Adipose tissue (tissue), 3 donors: Measurements from ENCODE around the gene NHLH1. TPM values are rescaled to one million over a fixed set of nuclear protein-coding genes. Genes with fewer than 3 reads are reported as not detected.

Source experiments
- H3K27ac ChIP-seq: one replicate; pipeline ENCODE4 v1.5.1; 2013; ENCODE audit warnings: low read depth, low read length
- WGBS, 3 donors: extraction: QIAGEN DNeasy Blood & Tissue Kit; methylation state at CpG; one replicate each; pipeline ENCODE4 v1.1.7; 2013; 5-methylcytosine and 5-hydroxymethylcytosine counted together
- polyA plus RNA-seq, 3 donors: library from polyadenylated mRNA; stranded (reverse); fragments of 200-250 nt; gene quantifications; one replicate each; pipeline ENCODE4 v1.2.3, GENCODE V29; 2013
- donor health status: healthy with polysubstance abuse.
- donor health status: Bipolar disorder and iron deficiency.
- donor health status: healthy.

Gene NHLH1
- polyA plus RNA-seq, 3 donors, result 0.07 to 0.21 TPM; not detected in 1

DNA sequence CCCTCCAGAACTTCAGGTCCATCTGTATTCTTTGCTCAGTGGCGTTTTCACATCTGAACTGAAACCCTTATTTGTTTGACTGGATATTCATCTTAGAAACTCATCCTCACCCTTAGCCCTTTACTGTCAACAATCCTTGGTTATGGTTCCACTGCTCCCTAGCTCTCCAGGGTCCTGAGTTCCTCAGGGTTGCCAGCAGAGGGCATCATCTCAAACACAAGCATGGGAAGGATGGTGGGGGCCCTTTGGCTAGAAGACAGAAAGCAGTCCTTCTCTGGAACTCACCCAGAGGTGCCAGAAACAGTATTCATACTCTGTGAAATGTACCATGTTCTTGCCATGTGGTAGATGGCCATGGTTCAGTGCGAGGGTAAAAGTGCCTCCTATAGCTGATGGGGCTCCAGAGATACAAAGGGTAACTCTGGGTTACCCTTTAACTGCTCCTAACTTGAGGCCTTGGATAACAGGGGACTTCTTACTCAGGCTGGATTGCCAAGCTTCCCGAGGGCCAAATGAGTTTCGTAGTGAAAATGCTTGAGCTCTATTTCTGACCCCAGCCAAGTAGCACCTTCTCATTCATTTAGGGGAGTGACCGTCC lies 12.4 kb upstream of the NHLH1 start:
- no peak overlapping the region for H3K27ac ChIP-seq
- 64 to 86% (median 83%) methylated on average over 5 of the region's 5 CpGs for WGBS, 3 donors

DNA sequence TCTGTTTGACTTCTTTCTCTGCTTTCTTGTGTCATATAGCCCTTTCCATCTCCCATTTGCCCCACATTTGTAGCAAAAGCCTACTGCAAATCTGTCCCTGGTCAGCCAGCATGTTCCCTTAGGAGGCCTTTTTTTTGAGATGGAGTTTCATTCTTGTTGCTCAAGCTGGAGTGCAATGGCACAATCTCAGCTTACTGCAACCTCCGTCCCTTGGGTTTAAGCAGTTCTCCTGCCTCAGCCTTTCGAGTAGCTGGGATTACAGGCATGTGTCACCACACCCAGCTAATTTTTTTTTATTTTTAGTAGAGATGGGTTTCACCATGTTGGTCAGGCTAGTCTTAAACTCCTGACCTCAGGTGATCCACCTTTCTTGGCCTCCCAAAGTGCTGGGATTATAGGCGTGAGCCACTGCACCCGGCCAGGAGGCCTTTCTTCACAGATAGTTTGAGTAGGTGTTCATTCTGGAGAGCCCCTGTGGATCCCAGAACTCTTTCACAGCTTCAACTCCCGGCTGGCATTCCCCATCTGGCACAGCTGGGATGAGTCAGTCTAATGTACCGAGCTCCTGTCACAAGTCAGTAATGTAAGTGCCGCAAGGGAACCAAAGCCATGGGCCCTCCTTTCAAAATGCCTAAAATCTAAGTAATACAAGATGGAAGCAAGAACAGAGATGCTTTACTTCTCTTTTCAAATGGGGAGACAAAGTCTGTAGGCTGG lies 9.4 kb upstream of the NHLH1 start:
- H3K27ac ChIP-seq, result no peak overlapping the region
- 76 to 81% (median 77%) methylated on average over 7 of the region's 7 CpGs for WGBS, 3 donors

DNA sequence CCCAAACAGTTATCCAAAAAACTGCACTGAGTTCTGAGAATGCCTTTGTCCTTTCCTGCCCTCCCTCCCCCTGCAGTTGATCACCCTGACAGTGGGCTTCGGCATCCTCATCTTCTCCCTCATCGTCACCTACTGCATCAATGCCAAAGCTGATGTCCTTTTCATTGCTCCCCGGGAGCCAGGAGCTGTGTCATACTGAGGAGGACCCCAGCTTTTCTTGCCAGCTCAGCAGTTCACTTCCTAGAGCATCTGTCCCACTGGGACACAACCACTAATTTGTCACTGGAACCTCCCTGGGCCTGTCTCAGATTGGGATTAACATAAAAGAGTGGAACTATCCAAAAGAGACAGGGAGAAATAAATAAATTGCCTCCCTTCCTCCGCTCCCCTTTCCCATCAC lies 8.8 kb upstream of the NHLH1 start:
- H3K27ac ChIP-seq, result no peak overlapping the region
- WGBS, 3 donors, result 67 to 81% (median 78%) methylated on average over 4 of the region's 4 CpGs

DNA sequence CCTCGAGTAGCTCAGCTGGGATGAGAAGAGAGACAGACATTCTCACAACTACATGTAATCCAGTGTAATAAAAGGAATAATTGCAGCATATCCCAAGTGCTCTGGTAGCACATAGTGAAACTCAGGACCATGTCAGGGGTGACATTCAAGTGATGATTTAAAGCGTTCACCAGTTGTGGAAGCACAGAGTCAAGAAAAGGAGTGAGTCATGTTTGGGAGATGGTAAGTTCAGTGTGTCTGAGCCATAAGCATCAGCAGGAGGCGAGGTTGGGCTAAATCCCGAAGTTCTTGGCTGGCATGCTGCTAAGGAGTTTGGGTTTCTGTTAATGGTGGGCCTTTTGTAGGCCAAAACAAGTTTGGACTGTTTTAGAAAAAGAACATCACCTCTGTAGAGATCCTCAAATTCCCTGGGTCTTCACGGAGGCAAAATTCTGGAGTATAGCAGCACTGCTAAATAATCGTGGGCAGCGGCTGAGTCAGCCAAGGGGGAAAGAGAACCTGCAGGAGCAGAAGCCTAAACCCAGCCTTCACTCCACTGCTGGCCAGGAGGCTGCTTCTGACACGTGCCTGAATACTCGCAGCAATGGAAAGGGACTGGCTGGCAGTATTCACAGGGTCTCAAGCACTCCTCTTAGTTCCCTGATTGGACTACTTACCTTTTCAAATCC lies 7.2 kb upstream of the NHLH1 start:
- no peak overlapping the region for H3K27ac ChIP-seq
- WGBS, 3 donors, result 81 to 88% (median 86%) methylated on average over 9 of the region's 9 CpGs

DNA sequence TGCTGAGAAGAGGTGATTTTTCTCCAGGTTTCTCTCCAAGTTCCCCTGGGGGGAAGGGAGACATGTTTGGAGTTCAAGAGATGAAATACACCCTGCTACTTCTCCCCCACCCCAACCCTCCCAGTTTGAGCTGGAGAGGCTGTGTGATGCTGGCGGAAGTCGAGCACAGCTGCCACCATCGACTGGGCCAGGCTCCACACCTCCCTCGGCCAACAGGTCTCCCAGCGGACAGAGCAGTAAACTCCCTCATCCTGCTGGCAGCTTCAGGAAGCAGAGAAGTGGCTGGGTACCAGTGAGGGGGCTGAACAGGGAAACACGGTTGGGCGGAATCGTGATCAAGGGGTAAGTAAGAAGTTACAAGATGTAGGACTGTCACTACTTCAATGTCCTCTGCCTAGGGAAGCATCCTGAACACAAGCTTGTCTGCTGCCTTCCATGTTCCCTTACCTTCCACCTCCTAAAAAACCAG lies 6.6 kb upstream of the NHLH1 start:
- 88 to 89% (median 89%) methylated on average over 8 of the region's 8 CpGs for WGBS, 3 donors
- no peak overlapping the region for H3K27ac ChIP-seq

DNA sequence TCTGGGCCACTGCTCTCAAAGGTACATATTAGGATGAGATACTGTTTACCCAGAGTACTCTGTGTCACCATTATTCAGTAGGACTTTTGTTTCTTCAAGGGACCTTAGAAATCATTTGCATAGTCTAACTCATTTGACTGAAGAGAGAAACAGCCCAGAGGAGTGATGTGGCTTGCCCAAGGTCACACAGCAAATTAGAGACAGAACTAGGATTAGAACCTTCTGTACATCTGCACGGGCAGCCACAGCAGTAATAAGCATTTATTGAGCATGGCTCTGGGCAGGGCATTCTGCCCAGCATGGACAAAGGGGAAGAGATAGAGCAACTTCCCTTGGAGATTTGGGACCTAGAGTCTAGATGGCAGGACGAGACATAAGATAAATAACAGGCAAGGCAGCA lies 5.7 kb upstream of the NHLH1 start:
- 58 to 72% (median 63%) methylated on average over 2 of the region's 2 CpGs for WGBS, 3 donors
- H3K27ac ChIP-seq, result no peak overlapping the region

DNA sequence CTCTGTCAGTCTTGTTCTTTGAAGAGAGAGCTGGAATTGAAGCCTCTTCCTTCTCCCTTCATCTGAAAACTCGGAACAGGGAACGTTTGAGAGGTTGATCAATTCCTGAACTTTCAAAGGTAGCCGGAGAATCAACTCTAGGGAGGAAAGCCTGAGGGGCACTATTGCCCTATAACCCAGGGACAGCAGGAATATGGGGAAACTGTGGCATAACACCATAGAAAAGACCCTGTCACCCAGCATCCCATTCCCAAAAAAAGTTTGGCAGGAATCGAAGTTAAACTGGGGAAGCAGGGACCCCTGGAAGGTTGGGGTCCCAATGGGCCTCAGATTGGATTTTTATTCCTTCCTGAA lies 5.1 kb upstream of the NHLH1 start:
- 74 to 92% (median 80%) methylated on average over 4 of the region's 4 CpGs for WGBS, 3 donors
- no peak overlapping the region for H3K27ac ChIP-seq

DNA sequence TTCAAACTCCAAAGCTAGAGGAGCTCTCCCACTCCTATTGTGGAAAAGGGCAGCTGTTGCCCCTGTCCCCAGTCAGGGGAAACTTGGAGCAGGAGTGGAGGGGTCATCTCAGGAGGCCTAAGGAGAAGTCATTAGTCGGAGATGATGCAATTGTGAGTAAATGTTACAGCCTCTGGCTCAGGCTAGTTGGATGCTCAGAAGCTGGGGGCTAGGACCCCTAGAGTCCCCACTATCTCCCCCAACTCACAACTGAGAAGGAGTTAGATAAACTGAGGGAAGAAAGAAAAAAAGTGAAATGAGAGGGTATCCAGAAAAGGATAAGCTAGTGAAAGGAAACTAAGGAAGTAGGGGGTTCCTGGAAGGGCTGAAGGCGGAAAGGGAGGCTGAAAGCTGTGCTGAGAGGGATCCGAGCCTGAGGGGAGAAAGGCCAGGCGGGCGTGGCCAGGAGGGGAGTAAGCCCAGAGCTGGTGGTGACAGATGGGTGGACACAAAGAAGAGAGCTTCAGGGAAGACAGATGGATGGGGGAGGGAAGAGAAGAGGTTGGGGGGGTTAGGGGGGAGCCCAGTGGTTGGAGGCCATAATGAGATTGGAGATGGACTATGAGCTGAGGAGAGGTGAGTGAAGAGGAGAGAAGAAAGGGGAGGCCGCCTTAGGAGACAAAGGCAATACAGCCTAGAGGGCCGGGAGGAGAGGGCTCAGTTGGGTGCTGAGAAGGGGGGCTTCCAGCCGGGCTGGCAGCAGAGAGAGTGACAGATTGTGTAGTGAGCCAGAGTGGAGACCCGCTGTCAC lies 4.5 kb upstream of the NHLH1 start:
- 69 to 74% (median 74%) methylated on average over 9 of the region's 9 CpGs for WGBS, 3 donors
- H3K27ac ChIP-seq, result no peak overlapping the region

DNA sequence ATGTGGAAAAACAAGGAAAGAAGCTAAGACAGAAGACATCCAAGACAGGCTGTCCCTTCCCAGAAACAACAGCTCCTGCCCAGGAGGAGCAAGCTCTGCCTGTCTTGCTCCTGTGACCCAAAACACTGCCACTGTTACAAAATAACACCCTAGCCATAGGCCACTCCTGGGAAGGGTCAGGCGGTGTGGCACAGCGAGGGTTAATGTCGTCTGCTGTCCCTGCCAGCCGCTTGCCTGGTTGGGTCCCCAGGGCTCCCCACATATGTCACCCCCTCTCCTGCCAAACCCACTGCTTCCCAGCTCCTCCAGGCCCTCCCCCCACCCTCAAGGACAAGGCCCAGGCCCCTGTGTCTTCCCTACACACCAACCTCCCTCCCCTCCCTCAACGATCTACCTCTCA lies 3.9 kb upstream of the NHLH1 start:
- 44 to 63% (median 56%) methylated on average over 5 of the region's 5 CpGs for WGBS, 3 donors
- H3K27ac ChIP-seq, result no peak overlapping the region

DNA sequence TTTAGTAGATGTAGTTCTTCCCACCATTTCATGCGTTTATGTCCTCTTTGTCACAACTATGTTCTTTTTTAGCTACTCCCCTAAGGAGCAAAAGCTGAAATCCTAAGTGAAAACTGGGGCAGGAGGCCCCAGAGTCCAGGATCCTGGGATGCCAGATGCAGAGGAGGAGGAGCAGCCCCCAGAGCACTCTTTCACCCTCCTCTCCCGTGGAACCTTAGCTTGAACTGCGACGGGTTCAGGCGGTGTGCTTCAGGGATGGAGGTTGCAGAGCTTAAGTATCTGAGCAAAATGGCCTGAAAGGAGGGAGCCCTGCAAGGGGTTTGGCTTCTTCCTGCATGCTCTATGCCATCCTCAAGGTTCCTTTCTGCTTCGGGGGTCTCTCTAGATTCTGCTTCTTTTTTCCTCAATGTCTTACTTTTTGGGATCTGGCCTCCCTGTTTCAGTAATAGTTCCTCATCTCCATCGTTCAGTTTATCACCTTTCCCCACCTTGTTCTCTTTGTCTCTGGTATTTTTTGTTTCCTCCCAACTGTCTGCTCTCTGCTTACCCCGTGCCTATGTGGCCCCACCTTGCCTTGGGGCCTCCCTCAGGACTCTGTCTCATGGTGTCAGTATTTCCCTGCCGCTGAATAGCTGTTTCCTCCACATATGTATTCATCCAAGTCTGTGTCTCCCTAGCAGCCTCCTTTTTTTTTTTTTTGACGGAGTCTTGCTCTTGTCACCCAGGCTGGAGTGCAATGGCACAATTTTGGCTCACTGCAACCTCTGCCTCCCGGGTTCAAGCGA lies 2.7 kb upstream of the NHLH1 start:
- no peak overlapping the region for H3K27ac ChIP-seq
- WGBS, 3 donors, result 71 to 76% (median 75%) methylated on average over 12 of the region's 12 CpGs

DNA sequence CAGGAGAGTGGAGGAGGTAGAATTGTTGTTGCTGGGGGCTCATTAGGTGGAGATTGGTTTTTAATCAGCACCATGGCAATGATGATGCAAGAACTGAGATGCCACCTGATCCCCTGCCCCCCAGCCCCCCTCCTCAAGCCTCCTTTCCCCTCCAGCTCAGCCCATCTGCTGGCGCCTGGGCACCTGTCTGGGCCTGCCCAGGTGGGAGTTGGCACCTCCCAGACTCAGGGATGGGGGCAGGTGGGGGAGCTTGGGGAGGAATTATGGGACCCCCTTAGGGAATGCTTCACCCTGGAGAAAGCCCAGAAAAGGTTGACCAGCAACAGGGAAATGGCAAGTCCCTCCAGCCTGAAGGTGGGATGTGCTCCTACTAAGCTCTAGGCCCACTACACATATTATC lies 1.5 kb upstream of the NHLH1 start:
- 89 to 100% (median 100%) methylated on average over 1 of the region's 1 CpG for WGBS, 3 donors

DNA sequence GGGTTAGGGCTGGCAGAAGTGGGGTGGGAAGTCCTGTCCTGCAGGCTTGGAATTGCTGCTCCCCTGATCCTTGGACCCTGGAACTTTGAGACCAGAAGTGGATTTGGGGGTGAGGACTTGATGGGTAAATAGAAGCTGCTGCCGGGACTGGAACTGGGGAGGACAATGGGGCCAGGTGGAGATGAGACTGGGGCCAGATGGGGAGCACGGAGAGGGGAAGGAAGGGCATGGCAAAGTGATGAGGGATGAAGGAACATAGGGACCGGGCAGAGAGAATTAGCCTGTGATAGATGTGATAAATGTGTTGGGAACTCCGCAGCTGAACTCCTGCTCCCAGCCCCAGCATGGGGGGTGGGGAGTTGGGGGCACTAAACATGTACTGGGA lies 637 bp downstream of the NHLH1 start:
- no peak overlapping the region for H3K27ac ChIP-seq
- WGBS, 3 donors, result 30 to 53% (median 40%) methylated on average over 4 of the region's 4 CpGs

More for the DNA sequence above, 1.5 kb upstream of the NHLH1 start:
- no peak overlapping the region for H3K27ac ChIP-seq

DNA sequence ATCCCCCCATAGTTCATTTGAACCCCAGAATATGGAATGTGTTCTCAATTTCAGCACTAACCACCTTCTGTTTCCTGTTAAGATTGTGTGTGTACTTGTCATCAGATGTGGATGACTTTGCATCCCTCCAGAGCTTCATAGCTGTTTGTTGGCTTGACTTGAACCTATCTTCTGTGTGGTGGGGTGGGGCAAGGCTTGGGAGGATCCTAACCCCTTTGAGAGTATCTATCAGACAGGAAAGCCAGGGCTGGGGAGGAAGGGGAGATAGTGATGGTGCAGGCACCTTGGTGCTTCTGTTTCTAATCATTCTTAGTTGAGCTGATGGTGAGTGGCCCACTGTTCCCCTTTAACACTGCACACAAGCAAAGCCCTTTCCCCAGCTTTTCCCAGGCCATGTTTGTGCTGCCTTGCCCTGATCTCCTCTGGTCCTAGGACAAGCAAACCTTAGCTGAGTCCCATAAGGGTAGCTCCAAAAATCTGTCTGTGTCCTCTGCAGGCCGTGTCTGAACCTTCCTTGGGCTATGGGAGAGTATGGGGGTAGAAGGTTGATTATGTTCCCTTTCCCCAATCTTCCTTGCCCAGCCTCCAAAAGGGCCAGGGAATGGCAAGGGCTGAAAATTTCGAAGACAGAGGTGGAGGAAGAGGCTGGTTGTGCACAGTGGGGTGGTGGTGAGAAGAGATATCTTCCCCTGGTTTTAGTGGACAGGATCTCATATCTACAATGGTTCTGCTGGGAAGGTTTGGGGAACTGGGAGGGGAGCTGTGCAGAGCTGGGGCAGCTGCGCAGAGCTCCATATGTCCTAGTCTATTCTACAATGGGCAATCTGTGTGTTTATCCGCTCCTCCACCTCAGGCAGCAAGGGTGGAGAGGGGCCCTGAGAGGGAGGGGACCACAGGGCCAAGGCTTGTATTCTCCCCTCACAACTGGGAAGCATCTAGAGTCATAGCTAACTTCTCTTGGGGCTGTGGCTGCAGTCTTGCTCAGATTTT lies 1.4 kb downstream of the NHLH1 start:
- WGBS, 3 donors, result 79 to 85% (median 84%) methylated on average over 4 of the region's 4 CpGs
- H3K27ac ChIP-seq, result no peak overlapping the region

DNA sequence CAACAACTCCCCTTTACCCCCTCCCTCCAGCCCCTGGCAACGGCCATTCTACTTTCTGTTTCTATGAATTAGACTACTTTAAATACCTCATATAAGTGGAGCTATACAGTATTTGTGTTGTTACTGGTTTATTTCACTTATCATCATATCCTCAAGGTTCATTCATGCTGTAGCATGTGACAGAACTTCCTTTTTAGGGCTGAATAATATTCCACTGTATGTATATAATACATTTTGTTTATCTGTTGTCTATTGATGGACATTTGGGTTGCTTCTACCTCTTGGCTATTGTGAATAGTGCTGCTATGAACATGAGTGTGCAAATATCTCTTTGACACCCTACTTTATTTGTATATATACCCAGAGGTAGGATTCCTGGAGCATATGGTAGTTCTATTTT lies 2.2 kb downstream of the NHLH1 start:
- WGBS, 3 donors, result 76 to 80% (median 77%) methylated on average over 1 of the region's 1 CpG
- no peak overlapping the region for H3K27ac ChIP-seq

DNA sequence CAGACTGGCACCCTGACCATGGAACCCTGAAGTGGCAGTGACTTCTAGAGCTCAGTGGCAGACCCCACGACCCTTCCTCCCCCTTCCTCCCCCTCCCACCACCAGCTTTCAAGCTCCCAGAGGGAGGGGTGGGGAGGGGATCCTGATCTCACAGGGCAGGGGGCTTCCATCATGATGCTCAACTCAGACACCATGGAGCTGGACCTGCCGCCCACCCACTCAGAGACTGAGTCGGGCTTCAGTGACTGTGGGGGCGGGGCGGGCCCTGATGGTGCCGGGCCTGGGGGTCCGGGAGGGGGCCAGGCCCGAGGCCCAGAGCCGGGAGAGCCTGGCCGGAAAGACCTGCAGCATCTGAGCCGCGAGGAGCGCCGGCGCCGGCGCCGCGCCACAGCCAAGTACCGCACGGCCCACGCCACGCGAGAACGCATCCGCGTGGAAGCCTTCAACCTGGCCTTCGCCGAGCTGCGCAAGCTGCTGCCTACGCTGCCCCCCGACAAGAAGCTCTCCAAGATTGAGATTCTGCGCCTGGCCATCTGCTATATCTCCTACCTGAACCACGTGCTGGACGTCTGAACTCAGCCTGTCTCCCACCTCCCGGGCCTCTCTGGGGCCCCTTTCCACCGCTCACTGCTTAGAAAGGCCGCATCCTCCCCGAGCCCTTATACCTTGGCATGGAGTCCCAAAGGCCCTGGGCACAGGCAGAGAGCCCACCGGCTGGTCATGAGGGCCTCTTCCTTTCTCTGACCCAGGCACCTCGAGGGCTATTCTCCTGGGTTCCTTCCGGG lies 3.9 kb downstream of the NHLH1 start:
- WGBS, 3 donors, result 72 to 78% (median 76%) methylated on average over 38 to 42 of the region's 42 CpGs
- H3K27ac ChIP-seq, result no peak overlapping the region

DNA sequence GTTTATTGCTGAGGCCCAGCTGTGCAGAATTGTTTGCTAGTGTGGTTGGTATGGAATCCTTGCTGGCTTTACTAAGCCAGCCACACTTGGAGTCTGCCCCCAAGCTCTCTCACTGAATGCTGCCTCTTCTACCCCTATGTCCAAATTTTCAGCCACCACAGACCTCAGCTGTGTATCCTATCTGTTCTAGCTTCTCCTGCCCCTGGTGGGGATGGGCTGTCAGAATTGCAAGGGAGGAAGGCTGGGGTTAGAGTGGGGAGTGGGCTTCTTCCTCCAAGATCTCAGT lies 4.4 kb downstream of the NHLH1 start:
- no peak overlapping the region for H3K27ac ChIP-seq

DNA sequence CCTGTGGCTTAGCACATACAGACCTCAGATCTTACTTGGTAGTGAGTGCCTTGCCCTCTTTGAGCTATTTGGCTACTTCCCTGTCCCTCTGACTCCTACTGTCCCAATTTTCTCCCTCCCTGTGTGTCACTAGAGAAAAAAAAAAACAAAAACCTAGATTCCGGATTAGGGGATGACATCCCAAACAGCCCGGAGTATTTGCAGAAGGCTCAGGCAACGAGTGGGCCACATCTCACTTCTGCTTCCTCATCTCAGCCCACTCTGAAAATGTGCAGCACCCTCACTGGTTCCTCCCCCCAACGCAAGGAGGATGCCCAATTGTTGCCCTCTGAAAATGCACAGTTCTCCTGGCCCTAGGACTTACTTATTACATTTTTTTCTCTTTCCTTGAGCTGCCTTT lies 4.9 kb downstream of the NHLH1 start:
- WGBS, 3 donors, result 65 to 91% (median 74%) methylated on average over 4 of the region's 4 CpGs
- no peak overlapping the region for H3K27ac ChIP-seq
